ENCODE measurements around the gene HSPA5.
"Not testable (repeated sequence)": the region's sequence is repeated elsewhere in the genome, so short reads cannot be mapped to it uniquely, and the experiment has no call there.

HSPA5 gene

GRCh38 chr9:125241000-125241862 is at the start of gene HSPA5:
HSPA5 (minus strand) TSS chr9:125241343; CDS start chr9:125241126, 217 bp downstream.
- peak; percentile 100 for DNase-seq

GRCh38 chr9:125286935-125287433 is 45.8 kb upstream of the HSPA5 start:
- not testable (repeated sequence) for DNase-seq

DNA sequence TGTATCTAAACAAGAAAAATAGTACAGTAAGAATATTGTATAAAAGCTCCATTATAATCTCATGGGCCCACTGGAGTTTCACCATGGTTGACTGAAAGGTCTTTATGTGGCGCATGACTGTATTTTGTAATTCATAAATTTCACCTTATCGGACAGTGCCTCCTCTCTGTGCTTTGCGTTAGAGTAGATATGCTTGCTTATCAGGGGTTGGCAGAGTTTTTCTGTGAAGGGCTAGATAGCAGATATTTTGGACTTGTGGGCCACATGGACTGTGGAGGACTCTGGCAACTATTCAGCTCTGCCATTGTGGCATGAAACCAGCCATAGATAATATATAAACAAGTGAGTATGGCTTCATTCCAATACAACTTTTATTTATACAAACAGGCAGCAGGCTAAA is 43.7 kb upstream of the HSPA5 start:
- no peak for DNase-seq

GRCh38 chr9:125280945-125281344 is 39.8 kb upstream of the HSPA5 start:
- DNase-seq: no peak

- no peak for DNase-seq
Measured at GRCh38 chr9:125277411-125277810, 36.3 kb upstream of the HSPA5 start.

- no peak for DNase-seq
Measured at GRCh38 chr9:125276771-125277170, 35.6 kb upstream of the HSPA5 start.

DNA sequence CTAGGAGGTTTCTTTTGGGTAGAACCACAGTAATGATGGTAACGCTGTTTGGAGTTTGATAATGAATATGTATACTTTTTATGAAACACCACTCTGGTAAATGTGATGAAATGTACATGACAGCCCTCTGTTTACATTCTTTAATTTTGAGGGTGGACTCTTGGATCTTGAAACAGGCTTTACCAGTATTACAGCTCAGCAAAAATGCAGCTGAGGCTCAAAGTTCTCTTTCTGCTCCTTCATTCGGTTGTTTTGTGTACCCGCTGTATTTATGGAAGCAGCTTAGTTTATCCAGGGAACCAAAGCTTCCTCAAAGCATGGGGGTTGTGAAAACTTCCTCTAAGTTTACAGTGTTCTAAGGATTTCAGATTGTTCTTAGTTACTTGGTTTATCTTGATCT is 31.6 kb upstream of the HSPA5 start:
- DNase-seq: no peak

GRCh38 chr9:125271081-125271480 is 29.9 kb upstream of the HSPA5 start:
- no peak for DNase-seq

- no peak for DNase-seq
Measured at GRCh38 chr9:125269014-125269397, 27.9 kb upstream of the HSPA5 start.

GRCh38 chr9:125268394-125269013 is 27.4 kb upstream of the HSPA5 start:
- no peak for DNase-seq

GRCh38 chr9:125264068-125264467 is 22.9 kb upstream of the HSPA5 start:
- not testable (repeated sequence) for DNase-seq

DNA sequence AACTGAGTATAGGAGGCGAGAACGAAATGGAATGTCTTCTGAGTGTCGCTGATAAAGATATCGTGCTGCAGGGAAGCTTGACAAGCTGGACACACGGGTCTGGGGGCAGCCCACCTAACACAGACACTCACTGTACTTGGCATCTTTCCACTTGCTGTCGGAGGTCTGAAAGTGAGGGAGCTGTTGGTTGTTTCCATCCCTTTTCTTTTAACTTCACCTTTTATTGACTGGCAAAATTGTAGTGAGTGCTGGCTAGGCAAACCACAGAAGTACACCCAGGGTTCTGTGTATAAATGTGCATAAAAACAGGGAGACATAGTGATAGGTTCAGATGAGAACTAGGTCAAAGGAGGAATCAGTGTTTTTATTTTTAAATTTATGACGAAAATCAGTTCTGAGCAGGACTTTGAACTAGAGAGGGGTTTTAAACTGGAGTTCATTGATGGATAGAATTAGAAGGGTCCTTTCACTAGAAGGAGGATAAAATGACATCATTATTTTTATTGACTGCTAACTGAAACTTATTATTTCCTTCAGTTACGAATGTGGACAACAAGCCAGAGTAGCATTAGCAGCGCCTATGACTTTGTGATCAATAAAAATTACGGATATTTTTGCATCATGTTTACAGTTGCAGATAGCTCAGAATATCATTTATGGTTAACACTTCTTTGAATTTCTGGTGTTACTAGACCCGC is 21.3 kb upstream of the HSPA5 start:
- DNase-seq: no peak

- peak; percentile 88 for DNase-seq
Measured at GRCh38 chr9:125261501-125262293, 20.6 kb upstream of the HSPA5 start, which contains the start of gene GAPVD1. GAPVD1 (plus strand) TSS chr9:125261826; CDS start chr9:125298922, 37,096 bp downstream.

DNA sequence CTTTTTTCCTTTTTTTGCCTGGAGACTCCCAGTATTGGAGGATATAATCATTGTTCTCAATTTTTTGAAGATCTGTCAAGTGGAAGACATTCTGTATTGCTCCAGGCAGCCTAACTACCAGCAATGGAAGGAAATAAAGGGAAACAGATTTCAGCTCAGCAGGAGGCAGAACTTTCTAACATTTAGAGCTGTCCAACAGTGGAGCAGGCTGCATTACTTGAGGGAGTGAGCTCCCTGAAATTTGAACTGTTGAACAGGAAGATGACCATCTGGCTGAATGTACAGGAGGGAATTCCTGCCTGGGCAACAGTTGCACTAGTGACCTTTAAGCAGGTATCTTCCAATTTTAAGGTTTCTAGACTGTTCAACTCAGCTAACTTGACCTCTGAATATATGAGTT is 19.4 kb upstream of the HSPA5 start:
- DNase-seq: no peak

- no peak for DNase-seq
Measured at GRCh38 chr9:125258832-125259534, 17.8 kb upstream of the HSPA5 start.

DNA sequence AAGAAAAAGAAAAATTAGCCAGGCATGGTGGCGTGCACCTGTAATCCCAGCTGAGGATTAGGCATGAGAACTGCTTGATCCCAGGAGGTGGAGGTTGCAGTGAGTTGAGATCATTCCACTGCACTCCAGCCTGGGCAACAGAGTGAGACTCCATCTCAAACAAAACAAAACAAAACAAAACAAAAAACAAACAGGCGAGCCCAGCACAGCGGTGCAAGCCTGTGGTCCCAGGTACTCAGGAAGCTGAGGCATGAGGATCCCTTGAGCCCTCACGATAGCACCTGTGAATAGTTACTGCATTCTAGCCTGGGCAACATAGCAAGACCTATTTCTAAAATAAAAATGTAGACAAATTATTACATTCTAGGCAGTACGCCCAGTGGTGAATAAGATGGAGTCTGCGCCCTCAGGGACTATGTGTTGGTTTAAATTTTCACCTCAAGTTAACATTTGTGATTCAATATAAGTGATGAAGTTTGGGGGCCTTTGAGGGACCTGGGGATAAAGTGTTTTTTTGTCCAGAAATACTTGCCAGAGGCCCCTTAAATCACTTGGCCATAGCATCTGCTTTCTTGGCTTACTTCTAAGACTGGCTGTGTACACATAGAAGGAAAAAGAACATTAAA is 17.1 kb upstream of the HSPA5 start:
- DNase-seq: peak; percentile 36

- peak; percentile 22 for DNase-seq
Measured at GRCh38 chr9:125255781-125256391, 14.7 kb upstream of the HSPA5 start.

DNA sequence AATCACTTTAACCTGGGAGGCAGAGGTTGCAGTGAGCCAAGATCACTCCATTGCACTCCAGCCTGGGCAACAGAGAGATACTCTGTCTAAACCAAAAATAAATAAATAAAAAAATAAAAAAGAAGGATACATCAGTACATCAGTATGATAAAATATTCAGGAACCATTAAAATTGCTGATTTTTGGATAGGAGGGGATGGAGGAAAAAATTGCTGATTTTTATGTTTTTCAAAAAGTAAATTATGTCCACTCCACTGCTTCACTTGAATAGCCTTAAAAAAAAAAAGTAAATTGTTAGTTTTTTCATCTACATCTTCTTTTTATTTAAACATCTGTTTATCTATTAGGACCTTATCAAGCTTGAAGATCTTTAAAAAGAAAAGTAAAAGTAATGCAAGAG is 13.1 kb upstream of the HSPA5 start:
- DNase-seq: no peak

GRCh38 chr9:125246261-125246667 is 5.1 kb upstream of the HSPA5 start:
- DNase-seq: no peak

DNA sequence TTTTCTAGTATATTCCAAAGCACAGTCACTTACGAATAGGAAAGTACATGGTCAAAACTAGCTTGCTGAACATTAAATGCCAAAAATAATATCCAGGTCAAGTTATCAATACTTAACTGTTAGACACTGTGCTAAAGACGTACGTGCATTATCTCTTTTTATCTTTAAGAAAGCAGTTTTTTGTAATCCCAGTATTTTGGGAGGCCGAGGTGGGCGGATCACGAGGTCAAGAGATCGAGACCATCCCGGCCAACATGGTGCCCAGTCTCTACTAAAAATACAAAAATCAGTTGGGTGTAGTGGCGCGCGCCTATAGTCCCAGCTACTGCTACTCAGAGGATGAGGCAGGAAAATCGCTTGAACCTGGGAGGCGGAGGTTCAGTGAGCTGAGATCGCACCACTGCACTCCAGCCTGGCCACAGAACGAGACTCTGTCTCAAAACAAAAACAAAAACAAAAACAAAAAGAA is 2.7 kb upstream of the HSPA5 start:
- DNase-seq: no peak
